ENCODE results near the gene DUSP16.
"Not testable (repeated sequence)": the region's sequence is repeated elsewhere in the genome, so short reads cannot be mapped to it uniquely, and the experiment has no call there.

Gene DUSP16

GRCh38 chr12:12529783-12530421 is 32.8 kb downstream of the DUSP16 start:
- Mint-ChIP-seq H3K36me3 (no peaks in the 10 kb centered on the region), H3K27ac (no peak overlapping the region), H3K27me3 (no peaks in the 10 kb centered on the region), H3K9me3 (no peaks in the 10 kb centered on the region), H3K4me3 (no peak overlapping the region), H3K4me1 (peaks cover 4% of the 10 kb centered on the region)
- no peak for ATAC-seq (ENCODE audit: low read depth)
- DNase-seq (ENCODE audit: low spot score in 2 of 2), result no peak

GRCh38 chr12:12528361-12529270 is 34.0 kb downstream of the DUSP16 start:
- Mint-ChIP-seq H3K4me1 (peaks cover 4% of the 10 kb centered on the region), H3K9me3 (no peaks in the 10 kb centered on the region), H3K36me3 (no peaks in the 10 kb centered on the region), H3K4me3 (no peak overlapping the region), H3K27ac (peak overlapping the region; percentile 4), H3K27me3 (no peaks in the 10 kb centered on the region)
- no peak for DNase-seq (ENCODE audit: low spot score in 2 of 2)
- no peak for ATAC-seq (ENCODE audit: low read depth)

- peaks cover 4% of the 10 kb centered on the region for H3K4me1 Mint-ChIP-seq
- H3K27ac Mint-ChIP-seq, result peak overlapping the region; percentile 4
- no peak for ATAC-seq (ENCODE audit: low read depth)
- H3K9me3 Mint-ChIP-seq, result no peaks in the 10 kb centered on the region
- no peaks in the 10 kb centered on the region for H3K27me3 Mint-ChIP-seq
- no peaks in the 10 kb centered on the region for H3K36me3 Mint-ChIP-seq
- no peak for DNase-seq (ENCODE audit: low spot score in 2 of 2)
- no peak overlapping the region for H3K4me3 Mint-ChIP-seq
Observed at GRCh38 chr12:12527820-12528296, 34.8 kb downstream of the DUSP16 start.

GRCh38 chr12:12524128-12524527 is 38.5 kb downstream of the DUSP16 start:
- Mint-ChIP-seq H3K4me3 (no peak overlapping the region), H3K9me3 (no peaks in the 10 kb centered on the region), H3K27ac (no peak overlapping the region), H3K27me3 (no peaks in the 10 kb centered on the region), H3K36me3 (no peaks in the 10 kb centered on the region), H3K4me1 (peaks cover 4% of the 10 kb centered on the region)
- DNase-seq (ENCODE audit: low spot score in 2 of 2), result no peak
- ATAC-seq (ENCODE audit: low read depth), result no peak

- Mint-ChIP-seq H3K36me3 (no peaks in the 10 kb centered on the region), H3K4me3 (no peak overlapping the region), H3K27ac (no peak overlapping the region), H3K4me1 (peaks cover 4% of the 10 kb centered on the region), H3K27me3 (no peaks in the 10 kb centered on the region), H3K9me3 (no peaks in the 10 kb centered on the region)
- DNase-seq (ENCODE audit: low spot score in 2 of 2) (no peak), ATAC-seq (ENCODE audit: low read depth) (no peak)
Observed at GRCh38 chr12:12523229-12523628, 39.4 kb downstream of the DUSP16 start.

GRCh38 chr12:12522657-12523056 is 40.0 kb downstream of the DUSP16 start:
- H3K36me3 Mint-ChIP-seq; H3K4me1 Mint-ChIP-seq; ATAC-seq (ENCODE audit: low read depth); H3K27ac Mint-ChIP-seq; DNase-seq (ENCODE audit: low spot score in 2 of 2); H3K9me3 Mint-ChIP-seq; H3K27me3 Mint-ChIP-seq; H3K4me3 Mint-ChIP-seq: not testable (repeated sequence)

- peaks cover 2% of the 10 kb centered on the region for H3K36me3 Mint-ChIP-seq
- no peaks in the 10 kb centered on the region for H3K27me3 Mint-ChIP-seq
- no peak overlapping the region for H3K27ac Mint-ChIP-seq
- H3K4me1 Mint-ChIP-seq, result no peaks in the 10 kb centered on the region
- no peaks in the 10 kb centered on the region for H3K9me3 Mint-ChIP-seq
- H3K4me3 Mint-ChIP-seq, result no peak overlapping the region
- no peak for ATAC-seq (ENCODE audit: low read depth)
- no peak for DNase-seq (ENCODE audit: low spot score in 2 of 2)
Observed at GRCh38 chr12:12521888-12522287, 40.8 kb downstream of the DUSP16 start.

- no peak for DNase-seq (ENCODE audit: low spot score in 2 of 2)
- Mint-ChIP-seq H3K4me3 (no peak overlapping the region), H3K4me1 (no peaks in the 10 kb centered on the region), H3K27ac (no peak overlapping the region), H3K27me3 (no peaks in the 10 kb centered on the region), H3K9me3 (no peaks in the 10 kb centered on the region), H3K36me3 (peaks cover 2% of the 10 kb centered on the region)
- ATAC-seq (ENCODE audit: low read depth), result no peak
Observed at GRCh38 chr12:12521044-12521485, 41.6 kb downstream of the DUSP16 start.

- Mint-ChIP-seq H3K27ac (no peak overlapping the region), H3K36me3 (peaks cover 2% of the 10 kb centered on the region), H3K4me1 (no peaks in the 10 kb centered on the region), H3K9me3 (no peaks in the 10 kb centered on the region), H3K27me3 (no peaks in the 10 kb centered on the region), H3K4me3 (no peak overlapping the region)
- DNase-seq (ENCODE audit: low spot score in 2 of 2) (no peak), ATAC-seq (ENCODE audit: low read depth) (no peak)
Observed at GRCh38 chr12:12520273-12520672, 42.4 kb downstream of the DUSP16 start.

- H3K4me1 Mint-ChIP-seq, result no peaks in the 10 kb centered on the region
- DNase-seq (ENCODE audit: low spot score in 2 of 2), result no peak
- no peak overlapping the region for H3K27ac Mint-ChIP-seq
- ATAC-seq (ENCODE audit: low read depth), result no peak
- peaks cover 2% of the 10 kb centered on the region for H3K36me3 Mint-ChIP-seq
- H3K9me3 Mint-ChIP-seq, result no peaks in the 10 kb centered on the region
- H3K27me3 Mint-ChIP-seq, result no peaks in the 10 kb centered on the region
- H3K4me3 Mint-ChIP-seq, result no peak overlapping the region
Observed at GRCh38 chr12:12519354-12519998, 43.2 kb downstream of the DUSP16 start.

- no peaks in the 10 kb centered on the region for H3K9me3 Mint-ChIP-seq
- no peaks in the 10 kb centered on the region for H3K27me3 Mint-ChIP-seq
- DNase-seq (ENCODE audit: low spot score in 2 of 2), result no peak
- H3K36me3 Mint-ChIP-seq, result peaks cover 2% of the 10 kb centered on the region
- ATAC-seq (ENCODE audit: low read depth), result no peak
- H3K4me3 Mint-ChIP-seq, result no peak overlapping the region
- H3K27ac Mint-ChIP-seq, result no peak overlapping the region
- no peaks in the 10 kb centered on the region for H3K4me1 Mint-ChIP-seq
Observed at GRCh38 chr12:12518919-12519318, 43.7 kb downstream of the DUSP16 start.

GRCh38 chr12:12518464-12518845 is 44.2 kb downstream of the DUSP16 start:
- H3K27me3 Mint-ChIP-seq, result no peaks in the 10 kb centered on the region
- no peaks in the 10 kb centered on the region for H3K4me1 Mint-ChIP-seq
- peaks cover 2% of the 10 kb centered on the region for H3K36me3 Mint-ChIP-seq
- no peak for DNase-seq (ENCODE audit: low spot score in 2 of 2)
- no peak overlapping the region for H3K27ac Mint-ChIP-seq
- H3K4me3 Mint-ChIP-seq, result no peak overlapping the region
- no peak for ATAC-seq (ENCODE audit: low read depth)
- no peaks in the 10 kb centered on the region for H3K9me3 Mint-ChIP-seq

GRCh38 chr12:12513416-12514006 is 49.2 kb downstream of the DUSP16 start:
- no peak for ATAC-seq (ENCODE audit: low read depth)
- Mint-ChIP-seq H3K4me1 (no peaks in the 10 kb centered on the region), H3K36me3 (peaks cover 2% of the 10 kb centered on the region), H3K4me3 (no peak overlapping the region), H3K27ac (no peak overlapping the region), H3K9me3 (no peaks in the 10 kb centered on the region), H3K27me3 (no peaks in the 10 kb centered on the region)
- no peak for DNase-seq (ENCODE audit: low spot score in 2 of 2)
